HepG2 (cell line): ENCODE measurements around the gene MND1. TPM values are rescaled to one million over a fixed set of nuclear protein-coding genes. Genes with fewer than 3 reads are reported as not detected.

Experiments
- BORCS8-MEF2B ChIP-seq: sonication (generic); formaldehyde crosslinking; IDR thresholded peaks from 2 replicates; pipeline ENCODE4 v1.8.0; 2022; ENCODE audit warnings: mild to moderate bottlenecking, missing genetic modification reagents
- NCOA2 ChIP-seq: sonication (generic); formaldehyde crosslinking; IDR thresholded peaks from 2 replicates; pipeline ENCODE4 v1.8.0; 2022; ENCODE audit warnings: inconsistent platforms
- PATZ1 ChIP-seq: sonication (generic); formaldehyde crosslinking; IDR thresholded peaks from 2 replicates; pipeline ENCODE4 v1.4.0; 2020; ENCODE audit warnings: missing genetic modification reagents
- RFX5 ChIP-seq: IDR thresholded peaks from 2 replicates; pipeline ENCODE4 v1.6.1; 2011; ENCODE audit warnings: low read depth, low read length, improper control_type of control experiment
- SP4 ChIP-seq: sonication (generic); formaldehyde crosslinking; IDR thresholded peaks from 2 replicates; pipeline ENCODE4 v1.8.1; 2023; ENCODE audit warnings: mild to moderate bottlenecking, missing genetic modification reagents
- TEAD3 ChIP-seq: optimal IDR thresholded peaks from 2 replicates; pipeline ENCODE3; 2016; ENCODE audit warnings: borderline replicate concordance
- UBTF ChIP-seq: sonication (generic); formaldehyde crosslinking; IDR thresholded peaks from 2 replicates; pipeline ENCODE4 v1.4.0; 2020; ENCODE audit warnings: mild to moderate bottlenecking, missing genetic modification reagents
- ZBTB3 ChIP-seq: sonication (generic); formaldehyde crosslinking; IDR thresholded peaks from 2 replicates; pipeline ENCODE4 v1.4.0; 2020; ENCODE audit warnings: low read depth, mild to moderate bottlenecking, moderate library complexity, missing genetic modification reagents, borderline replicate concordance
- ZNF337 ChIP-seq: sonication (generic); formaldehyde crosslinking; IDR thresholded peaks from 2 replicates; pipeline ENCODE4 v1.5.1; 2020; ENCODE audit warnings: missing genetic modification reagents, low read depth, mild to moderate bottlenecking, borderline replicate concordance
- polyA plus RNA-seq, 8 experiments: library from polyadenylated mRNA; depleted of rRNA in 3 of 8; stranded (reverse) in 7 of 8; unstranded in 1 of 8; fragments of >200 nt; fragmentation: Illumina TruSeq in 4 of 8; extraction: Trizol in 4 of 8; gene quantifications; 2 replicates each; pipeline versions ENCODE4 v1.2.1 to v1.2.3, GENCODE V29; 2011 to 2016; ENCODE audit warnings: low read depth in 4 of 8, missing spikeins in 1 of 8, mixed read lengths in 1 of 8; ENCODE audit not compliant: insufficient read depth in 1 of 8
- total RNA-seq, 5 experiments: library from RNA; depleted of rRNA; stranded (reverse); fragments of >200 nt; fragmentation: Illumina TruSeq; extraction: Trizol; gene quantifications; 2 replicates each; pipeline ENCODE4 v1.2.3, GENCODE V29; 2016; ENCODE audit warnings: low read depth in 1 of 5
- TF ChIP-seq, protein P1 (sequence below): sonication (generic); formaldehyde crosslinking; IDR thresholded peaks from 2 replicates; pipeline ENCODE4 v1.9.0; 2021; ENCODE audit warnings: mild to moderate bottlenecking, missing genetic modification reagents
- TF ChIP-seq, protein P2 (sequence below): sonication (generic); formaldehyde crosslinking; IDR thresholded peaks from 2 replicates; pipeline ENCODE4 v1.4.0; 2020; ENCODE audit warnings: missing genetic modification reagents, borderline replicate concordance

Gene MND1
- total and polyA plus RNA-seq, 2 of the 13 experiments (the other 11 are each of a cell fraction or from before 2014, with no cell fraction given), result 4.8 to 30.7 TPM

DNA sequence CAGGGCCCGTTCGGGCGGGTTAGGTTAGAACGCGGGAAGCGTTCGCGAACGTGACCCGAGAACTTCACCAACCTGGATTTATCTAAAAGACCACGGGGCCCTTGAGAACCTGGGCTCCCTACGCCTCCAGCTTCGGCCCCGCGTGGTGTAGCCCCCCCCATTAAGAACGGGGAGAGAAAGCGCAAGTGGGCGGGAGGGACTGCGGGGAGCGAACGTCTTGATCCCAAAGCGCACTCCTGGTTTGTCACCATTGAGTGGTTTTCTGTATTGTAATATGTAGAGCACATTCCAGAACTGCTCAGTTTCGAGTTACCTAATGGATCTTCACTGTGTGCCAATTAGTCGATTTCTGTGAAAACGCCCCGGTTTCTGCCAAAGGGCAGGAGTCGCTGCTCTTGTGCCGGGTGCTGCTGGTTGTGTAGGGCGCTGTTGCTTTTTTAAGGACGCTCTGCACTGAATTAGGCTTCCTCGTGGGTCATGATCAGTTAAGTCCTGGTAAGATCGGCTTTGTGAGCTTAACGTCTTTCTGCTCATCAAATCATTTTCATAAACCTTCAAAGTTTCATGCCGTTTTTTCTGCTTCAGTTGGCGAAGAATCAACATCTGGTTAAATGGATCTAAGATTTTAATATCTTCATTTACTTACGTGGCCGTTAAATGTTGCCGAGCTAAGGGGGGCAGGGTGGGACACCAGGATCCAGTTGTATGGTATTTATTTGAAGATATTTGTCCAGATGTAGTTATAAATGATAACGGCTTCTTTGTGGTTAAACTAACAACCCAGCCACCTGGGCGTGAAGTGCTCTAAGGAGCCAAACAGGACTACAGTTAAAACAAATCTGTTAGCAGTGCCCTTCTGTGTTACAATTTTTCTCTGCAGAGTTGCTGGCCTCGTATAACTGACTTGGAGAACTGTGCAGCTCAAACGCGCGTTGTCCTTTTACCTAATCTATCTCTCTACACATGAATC, 809 bp downstream of the MND1 start (continued):
- no peak for TF ChIP-seq ZNF337 (CRISPR knock-in tag)
- TF ChIP-seq TEAD3, result no peak
- TF ChIP-seq RFX5, result no peak
- 0 out of 2 replicates have a peak, but pooled peaks have one; percentile 28 for TF ChIP-seq UBTF (CRISPR knock-in tag)
- TF ChIP-seq PATZ1, result peak; percentile 82
- TF ChIP-seq, protein P1, sequence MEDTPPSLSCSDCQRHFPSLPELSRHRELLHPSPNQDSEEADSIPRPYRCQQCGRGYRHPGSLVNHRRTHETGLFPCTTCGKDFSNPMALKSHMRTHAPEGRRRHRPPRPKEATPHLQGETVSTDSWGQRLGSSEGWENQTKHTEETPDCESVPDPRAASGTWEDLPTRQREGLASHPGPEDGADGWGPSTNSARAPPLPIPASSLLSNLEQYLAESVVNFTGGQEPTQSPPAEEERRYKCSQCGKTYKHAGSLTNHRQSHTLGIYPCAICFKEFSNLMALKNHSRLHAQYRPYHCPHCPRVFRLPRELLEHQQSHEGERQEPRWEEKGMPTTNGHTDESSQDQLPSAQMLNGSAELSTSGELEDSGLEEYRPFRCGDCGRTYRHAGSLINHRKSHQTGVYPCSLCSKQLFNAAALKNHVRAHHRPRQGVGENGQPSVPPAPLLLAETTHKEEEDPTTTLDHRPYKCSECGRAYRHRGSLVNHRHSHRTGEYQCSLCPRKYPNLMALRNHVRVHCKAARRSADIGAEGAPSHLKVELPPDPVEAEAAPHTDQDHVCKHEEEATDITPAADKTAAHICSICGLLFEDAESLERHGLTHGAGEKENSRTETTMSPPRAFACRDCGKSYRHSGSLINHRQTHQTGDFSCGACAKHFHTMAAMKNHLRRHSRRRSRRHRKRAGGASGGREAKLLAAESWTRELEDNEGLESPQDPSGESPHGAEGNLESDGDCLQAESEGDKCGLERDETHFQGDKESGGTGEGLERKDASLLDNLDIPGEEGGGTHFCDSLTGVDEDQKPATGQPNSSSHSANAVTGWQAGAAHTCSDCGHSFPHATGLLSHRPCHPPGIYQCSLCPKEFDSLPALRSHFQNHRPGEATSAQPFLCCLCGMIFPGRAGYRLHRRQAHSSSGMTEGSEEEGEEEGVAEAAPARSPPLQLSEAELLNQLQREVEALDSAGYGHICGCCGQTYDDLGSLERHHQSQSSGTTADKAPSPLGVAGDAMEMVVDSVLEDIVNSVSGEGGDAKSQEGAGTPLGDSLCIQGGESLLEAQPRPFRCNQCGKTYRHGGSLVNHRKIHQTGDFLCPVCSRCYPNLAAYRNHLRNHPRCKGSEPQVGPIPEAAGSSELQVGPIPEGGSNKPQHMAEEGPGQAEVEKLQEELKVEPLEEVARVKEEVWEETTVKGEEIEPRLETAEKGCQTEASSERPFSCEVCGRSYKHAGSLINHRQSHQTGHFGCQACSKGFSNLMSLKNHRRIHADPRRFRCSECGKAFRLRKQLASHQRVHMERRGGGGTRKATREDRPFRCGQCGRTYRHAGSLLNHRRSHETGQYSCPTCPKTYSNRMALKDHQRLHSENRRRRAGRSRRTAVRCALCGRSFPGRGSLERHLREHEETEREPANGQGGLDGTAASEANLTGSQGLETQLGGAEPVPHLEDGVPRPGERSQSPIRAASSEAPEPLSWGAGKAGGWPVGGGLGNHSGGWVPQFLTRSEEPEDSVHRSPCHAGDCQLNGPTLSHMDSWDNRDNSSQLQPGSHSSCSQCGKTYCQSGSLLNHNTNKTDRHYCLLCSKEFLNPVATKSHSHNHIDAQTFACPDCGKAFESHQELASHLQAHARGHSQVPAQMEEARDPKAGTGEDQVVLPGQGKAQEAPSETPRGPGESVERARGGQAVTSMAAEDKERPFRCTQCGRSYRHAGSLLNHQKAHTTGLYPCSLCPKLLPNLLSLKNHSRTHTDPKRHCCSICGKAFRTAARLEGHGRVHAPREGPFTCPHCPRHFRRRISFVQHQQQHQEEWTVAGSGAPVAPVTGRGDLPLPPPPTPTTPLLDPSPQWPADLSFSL, result no peak
- no peak for TF ChIP-seq NCOA2 (CRISPR knock-in tag)
- TF ChIP-seq BORCS8-MEF2B, result no peak
- TF ChIP-seq SP4 (CRISPR knock-in tag), result no peak
- TF ChIP-seq, protein P2, sequence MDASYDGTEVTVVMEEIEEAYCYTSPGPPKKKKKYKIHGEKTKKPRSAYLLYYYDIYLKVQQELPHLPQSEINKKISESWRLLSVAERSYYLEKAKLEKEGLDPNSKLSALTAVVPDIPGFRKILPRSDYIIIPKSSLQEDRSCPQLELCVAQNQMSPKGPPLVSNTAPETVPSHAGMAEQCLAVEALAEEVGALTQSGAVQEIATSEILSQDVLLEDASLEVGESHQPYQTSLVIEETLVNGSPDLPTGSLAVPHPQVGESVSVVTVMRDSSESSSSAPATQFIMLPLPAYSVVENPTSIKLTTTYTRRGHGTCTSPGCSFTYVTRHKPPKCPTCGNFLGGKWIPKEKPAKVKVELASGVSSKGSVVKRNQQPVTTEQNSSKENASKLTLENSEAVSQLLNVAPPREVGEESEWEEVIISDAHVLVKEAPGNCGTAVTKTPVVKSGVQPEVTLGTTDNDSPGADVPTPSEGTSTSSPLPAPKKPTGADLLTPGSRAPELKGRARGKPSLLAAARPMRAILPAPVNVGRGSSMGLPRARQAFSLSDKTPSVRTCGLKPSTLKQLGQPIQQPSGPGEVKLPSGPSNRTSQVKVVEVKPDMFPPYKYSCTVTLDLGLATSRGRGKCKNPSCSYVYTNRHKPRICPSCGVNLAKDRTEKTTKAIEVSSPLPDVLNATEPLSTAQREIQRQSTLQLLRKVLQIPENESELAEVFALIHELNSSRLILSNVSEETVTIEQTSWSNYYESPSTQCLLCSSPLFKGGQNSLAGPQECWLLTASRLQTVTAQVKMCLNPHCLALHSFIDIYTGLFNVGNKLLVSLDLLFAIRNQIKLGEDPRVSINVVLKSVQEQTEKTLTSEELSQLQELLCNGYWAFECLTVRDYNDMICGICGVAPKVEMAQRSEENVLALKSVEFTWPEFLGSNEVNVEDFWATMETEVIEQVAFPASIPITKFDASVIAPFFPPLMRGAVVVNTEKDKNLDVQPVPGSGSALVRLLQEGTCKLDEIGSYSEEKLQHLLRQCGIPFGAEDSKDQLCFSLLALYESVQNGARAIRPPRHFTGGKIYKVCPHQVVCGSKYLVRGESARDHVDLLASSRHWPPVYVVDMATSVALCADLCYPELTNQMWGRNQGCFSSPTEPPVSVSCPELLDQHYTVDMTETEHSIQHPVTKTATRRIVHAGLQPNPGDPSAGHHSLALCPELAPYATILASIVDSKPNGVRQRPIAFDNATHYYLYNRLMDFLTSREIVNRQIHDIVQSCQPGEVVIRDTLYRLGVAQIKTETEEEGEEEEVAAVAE, result no peak
- 0 out of 2 replicates have a peak, but pooled peaks have one; percentile 56 for TF ChIP-seq ZBTB3 (CRISPR knock-in tag)
